ENCODE results near the gene PRSS58.

The PRSS58 gene

GRCh38 chr7:142257958-142258357, at the start of gene PRSS58:
TSS of gene PRSS58 (minus strand) at chr7:142258058. CDS start at chr7:142257707, 351 bp downstream.
- DNase-seq (ENCODE audit: low read depth): no peak

- DNase-seq (ENCODE audit: low read depth): no peak
Measured at GRCh38 chr7:142307246-142307900, 49.5 kb upstream of the PRSS58 start.

GRCh38 chr7:142303650-142304049, 45.8 kb upstream of the PRSS58 start:
- DNase-seq (ENCODE audit: low read depth): no peak

- DNase-seq (ENCODE audit: low read depth): no peak
Measured at GRCh38 chr7:142301923-142302550, 44.2 kb upstream of the PRSS58 start.

DNA sequence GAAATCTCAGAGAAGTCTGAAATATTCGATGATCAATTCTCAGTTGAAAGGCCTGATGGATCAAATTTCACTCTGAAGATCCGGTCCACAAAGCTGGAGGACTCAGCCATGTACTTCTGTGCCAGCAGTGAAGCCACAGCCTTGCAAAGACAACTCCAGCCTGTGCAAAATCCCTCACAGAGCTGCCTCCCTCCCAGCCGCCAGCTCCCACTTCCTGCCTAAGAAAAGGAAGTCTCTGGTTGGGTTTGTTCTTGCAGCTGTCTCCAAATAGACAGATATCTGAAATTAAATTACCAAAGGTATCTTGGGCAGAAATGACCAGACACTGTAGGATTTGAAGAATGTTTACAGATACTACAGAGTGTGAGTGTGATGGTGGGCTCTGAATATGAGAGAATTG, 43.4 kb upstream of the PRSS58 start:
- DNase-seq (ENCODE audit: low read depth): no peak

DNA sequence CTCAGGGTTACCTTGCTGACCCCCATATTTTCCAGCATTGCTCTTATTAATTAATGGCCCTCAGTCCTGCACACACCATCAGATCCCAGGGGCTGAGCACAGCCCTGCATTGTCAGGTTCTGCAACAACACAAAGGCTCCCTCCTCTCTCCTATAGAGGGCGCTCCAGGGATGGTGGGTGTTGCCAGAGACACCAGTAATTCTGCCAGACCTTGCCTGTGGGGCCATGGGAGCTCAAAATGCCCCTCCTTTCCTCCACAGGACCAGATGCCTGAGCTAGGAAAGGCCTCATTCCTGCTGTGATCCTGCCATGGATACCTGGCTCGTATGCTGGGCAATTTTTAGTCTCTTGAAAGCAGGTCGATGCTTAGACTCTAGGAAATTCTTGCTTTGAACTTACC, 42.8 kb upstream of the PRSS58 start:
- DNase-seq (ENCODE audit: low read depth): no peak

- DNase-seq (ENCODE audit: low read depth): no peak
Measured at GRCh38 chr7:142299237-142299781, 41.5 kb upstream of the PRSS58 start.

GRCh38 chr7:142298627-142299026, 40.8 kb upstream of the PRSS58 start:
- DNase-seq (ENCODE audit: low read depth): no peak

DNA sequence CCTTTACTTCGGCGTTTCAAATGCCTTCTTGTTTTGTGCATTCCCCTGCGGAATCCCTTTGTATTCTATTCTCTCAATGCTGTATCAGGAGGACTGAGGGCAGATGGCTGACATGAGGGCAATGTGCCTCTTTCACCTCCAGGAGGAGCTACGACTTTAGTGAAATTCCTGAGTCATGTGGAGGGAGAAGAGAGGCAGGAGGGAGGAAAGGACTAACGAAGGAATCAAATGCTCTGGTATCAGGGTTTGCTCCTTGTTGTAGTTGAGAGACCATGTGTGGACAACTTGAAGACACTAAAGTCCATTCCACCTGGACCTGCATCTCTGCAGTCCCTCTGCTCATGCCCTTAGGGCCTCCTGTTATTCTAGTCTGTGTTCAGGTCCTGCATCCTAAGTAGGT, 40.2 kb upstream of the PRSS58 start:
- no peak for DNase-seq (ENCODE audit: low read depth)

- no peak for DNase-seq (ENCODE audit: low read depth)
Measured at GRCh38 chr7:142280263-142280662, 22.4 kb upstream of the PRSS58 start.

GRCh38 chr7:142279601-142280000, 21.7 kb upstream of the PRSS58 start:
- DNase-seq (ENCODE audit: low read depth): no peak

GRCh38 chr7:142275028-142275427, 17.2 kb upstream of the PRSS58 start:
- no peak for DNase-seq (ENCODE audit: low read depth)

DNA sequence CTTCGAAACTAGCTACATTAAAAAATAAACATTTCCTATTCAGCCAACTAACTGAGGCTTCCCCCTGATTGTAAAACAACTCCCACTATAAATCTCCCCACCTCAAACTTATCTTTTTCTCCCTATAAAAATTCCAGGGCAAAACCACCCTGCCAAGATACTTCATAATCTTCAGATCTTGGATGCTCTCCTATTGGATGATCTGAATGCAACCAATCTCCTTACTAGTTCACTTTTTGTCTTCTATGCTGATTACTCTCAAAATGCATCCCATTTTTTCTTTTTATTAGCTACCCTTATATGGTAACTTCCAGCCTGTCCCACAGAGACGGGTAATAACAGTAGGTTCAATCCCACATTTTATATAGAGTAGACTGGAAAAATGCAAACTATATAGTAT, 15.0 kb upstream of the PRSS58 start:
- no peak for DNase-seq (ENCODE audit: low read depth)

DNA sequence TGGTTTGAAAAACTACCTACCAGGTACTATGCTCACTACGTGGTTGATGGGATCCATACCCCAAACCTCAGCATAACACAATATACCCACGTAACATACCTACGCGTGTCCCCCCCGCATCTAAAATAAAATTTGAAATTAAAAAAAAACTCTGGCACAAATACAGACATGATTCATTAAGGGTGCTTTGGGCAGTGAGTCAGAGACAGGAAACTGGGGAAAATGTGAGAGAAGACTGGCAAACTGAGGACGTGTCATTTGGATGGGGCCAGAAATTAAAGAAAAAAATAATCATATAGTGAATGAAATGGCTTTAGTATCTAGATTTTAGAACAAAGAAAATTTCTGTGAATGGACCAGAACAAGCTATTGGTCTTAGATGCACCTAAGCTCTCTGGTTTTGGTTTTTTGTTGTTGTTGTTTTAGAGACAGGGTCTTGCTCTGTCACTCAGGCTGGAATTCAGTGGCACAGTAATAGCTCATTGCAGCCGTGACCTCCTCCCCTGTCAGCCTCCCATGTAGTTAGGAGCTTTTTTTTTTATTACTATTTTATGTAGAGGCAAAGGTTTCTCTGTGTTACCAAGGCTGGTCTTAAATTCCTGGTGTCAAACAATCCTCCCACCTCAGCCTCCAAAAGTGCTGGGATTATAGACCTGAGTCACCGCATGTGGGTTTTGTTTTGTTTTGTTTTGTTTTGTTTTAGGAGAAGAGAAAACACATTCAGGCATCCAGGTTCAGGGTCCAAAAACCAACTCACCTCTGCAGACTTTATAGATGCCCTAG, 5.9 kb upstream of the PRSS58 start:
- no peak for DNase-seq (ENCODE audit: low read depth)

DNA sequence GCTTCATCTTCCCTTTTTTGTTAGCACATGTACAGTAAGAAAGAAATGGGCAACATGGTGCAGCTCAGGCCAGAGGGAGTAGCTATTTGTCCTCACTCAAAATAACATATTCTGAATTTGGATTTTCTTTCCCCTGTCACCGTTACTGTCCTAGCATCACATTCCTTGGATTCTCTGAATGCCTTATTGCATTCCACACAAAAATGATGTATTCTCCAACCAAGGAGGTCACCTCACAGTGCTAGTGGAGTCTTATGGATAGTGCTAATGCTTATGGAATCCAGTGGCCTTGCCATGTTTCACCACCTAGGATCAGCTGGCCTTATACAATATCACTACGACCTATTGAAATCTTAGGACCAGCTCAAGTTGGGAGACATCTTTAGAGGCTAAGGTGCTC, 7.2 kb downstream of the PRSS58 start:
- no peak for DNase-seq (ENCODE audit: low read depth)

- DNase-seq (ENCODE audit: low read depth): no peak
Measured at GRCh38 chr7:142249918-142250317, 7.9 kb downstream of the PRSS58 start.

DNA sequence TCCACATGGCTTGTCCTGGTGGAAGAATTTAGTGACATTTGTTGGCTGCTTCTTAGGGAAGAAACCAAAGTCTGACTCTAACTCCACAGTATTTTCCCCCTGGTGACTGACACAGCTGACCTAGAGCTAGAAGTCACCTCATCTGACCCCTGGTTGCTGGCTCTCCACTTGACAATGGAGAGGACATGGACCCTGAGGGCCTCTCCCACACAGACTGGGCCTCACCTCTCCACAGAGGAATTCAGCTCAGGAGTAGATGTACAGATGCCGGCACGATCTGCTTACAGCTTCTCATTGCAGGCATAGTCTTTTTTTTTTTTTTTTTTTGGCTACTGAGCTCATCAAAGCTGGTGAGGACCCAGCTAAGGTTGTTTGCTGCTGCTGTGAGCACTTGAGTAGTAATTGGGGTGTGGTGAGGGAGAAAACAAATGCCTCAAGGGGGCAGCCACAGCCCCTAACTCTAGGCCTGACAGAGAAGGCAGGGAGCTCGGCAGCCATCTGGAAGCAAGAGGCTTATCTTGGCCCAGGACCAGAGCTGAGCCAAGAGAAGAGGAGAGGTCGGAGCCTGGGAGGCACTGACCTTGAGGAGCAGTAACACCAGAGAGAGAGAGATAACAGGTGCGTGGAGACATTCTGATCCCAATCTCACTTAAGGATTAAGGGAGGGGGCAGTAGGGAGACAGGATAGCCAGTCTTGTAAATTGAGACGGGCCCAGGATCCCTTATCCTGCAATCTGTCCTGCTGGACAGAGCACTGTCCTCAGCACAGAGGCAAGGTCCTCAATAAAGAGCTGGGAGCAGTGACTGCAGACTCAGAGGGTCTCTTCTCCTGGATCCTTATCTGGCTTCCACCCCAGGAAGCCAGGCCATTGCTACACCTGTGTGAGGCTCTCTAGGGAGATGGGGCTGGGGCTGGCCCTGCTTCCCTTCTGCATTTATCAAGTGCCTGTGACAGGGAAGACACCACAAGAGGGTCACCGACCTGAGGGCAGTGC, 9.4 kb downstream of the PRSS58 start:
- no peak for DNase-seq (ENCODE audit: low read depth)

- DNase-seq (ENCODE audit: low read depth): no peak
Measured at GRCh38 chr7:142243823-142244222, 14.0 kb downstream of the PRSS58 start.

- DNase-seq (ENCODE audit: low read depth): no peak
Measured at GRCh38 chr7:142240546-142240945, 17.3 kb downstream of the PRSS58 start.

DNA sequence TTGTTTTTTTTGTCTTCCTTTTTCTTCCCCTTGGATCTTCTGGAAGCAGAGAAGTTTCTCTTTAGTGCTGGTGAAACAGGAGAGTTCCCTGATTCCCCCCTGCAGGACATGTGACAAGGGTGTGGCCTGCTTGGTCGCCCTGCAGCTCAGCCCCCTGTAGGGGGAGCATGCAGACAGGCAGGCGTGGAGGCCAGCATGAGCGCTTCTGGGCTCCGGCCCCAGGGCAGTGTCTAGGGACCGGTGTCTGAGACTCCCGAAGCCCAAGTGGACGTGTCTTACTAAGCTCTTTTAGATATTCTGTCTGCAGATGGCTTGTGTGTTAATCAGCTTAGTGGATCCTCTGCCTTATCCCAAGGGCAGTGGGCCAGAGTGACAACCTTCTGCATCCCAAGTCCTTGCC, 26.1 kb downstream of the PRSS58 start:
- DNase-seq (ENCODE audit: low read depth): no peak

DNA sequence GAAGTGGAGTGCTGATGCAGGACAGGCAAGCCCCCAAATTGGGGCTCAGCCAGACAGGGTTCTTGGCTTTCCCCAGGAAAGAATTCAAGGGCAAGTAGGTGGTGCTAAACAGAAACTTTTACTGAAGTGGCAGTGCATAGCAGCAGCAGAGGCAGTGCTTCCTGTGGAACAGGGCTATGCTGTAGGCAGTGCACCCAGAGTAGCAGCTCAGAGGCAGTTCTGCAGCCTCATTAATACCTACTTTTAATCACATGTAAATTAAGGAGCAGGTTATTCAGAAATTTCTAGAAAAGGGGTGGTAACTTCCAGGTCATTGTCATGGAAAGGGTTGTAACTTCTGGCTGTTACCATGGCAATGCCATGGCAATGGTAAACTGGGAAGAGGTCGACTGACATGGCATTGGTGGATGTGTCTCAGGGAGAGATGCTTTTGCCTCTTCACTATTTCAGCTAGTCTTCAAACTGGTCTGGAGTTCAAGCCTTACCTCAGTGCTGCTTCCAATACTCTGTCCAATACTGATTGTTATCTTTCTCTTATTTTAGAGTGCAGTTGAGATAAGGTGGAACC, 29.2 kb downstream of the PRSS58 start:
- no peak for DNase-seq (ENCODE audit: low read depth)

All from GM04503 (cell line).